Left lung (tissue), 10 donors: ENCODE results near the gene DDX51. TPM values are rescaled to one million over a fixed set of nuclear protein-coding genes. Genes with fewer than 3 reads are reported as not detected.
A peak's percentile ranks its signal among the peaks of the same experiment; 100 is the strongest.

Experiments
- ATAC-seq: fragments of 200-7000 bp; cut with Tn5 transposase; one replicate; pipeline ENCODE4 v1.9.1; 2020; ENCODE audit warnings: moderate library complexity
- DNase-seq, 4 donors: peaks; one replicate each; pipeline ENCODE4 v3.0.0-alpha.2; 2013 to 2020
- H3K27ac ChIP-seq, 2 donors: fragments of 200-600 bp; sonication (generic) in 1 of 2; one replicate each; pipeline versions ENCODE4 v1.5.0 to v1.8.0; 2020 to 2021
- H3K27me3 ChIP-seq, 2 donors: fragments of 200-600 bp; sonication (generic) in 1 of 2; one replicate each; pipeline versions ENCODE4 v1.5.0 to v1.8.0; 2020 to 2021
- H3K36me3 ChIP-seq, 2 donors: fragments of 200-600 bp; sonication (generic) in 1 of 2; one replicate each; pipeline versions ENCODE4 v1.5.0 to v1.8.0; 2020 to 2021
- H3K4me1 ChIP-seq, 2 donors: fragments of 200-600 bp; one replicate each; pipeline ENCODE4 v1.8.0; 2021
- H3K4me3 ChIP-seq, 2 donors: fragments of 200-600 bp; sonication (generic) in 1 of 2; one replicate each; pipeline versions ENCODE4 v1.5.0 to v1.8.0; 2020 to 2021; ENCODE audit warnings: mild to moderate bottlenecking in 1 of 2
- H3K9me3 ChIP-seq, 2 donors: fragments of 200-600 bp; sonication (generic) in 1 of 2; one replicate each; pipeline versions ENCODE4 v1.5.0 to v1.8.0; 2020 to 2021
- intact Hi-C, 2 donors: fragments of 100-400 bp; cut with DNase I; formaldehyde crosslinking; loops; one replicate each; pipeline versions ENCODE4 v1.11.2 to v1.14.2; 2022
- polyA plus RNA-seq, 6 donors: library from polyadenylated mRNA; unstranded; fragments of 120-200 nt; gene quantifications; one replicate each; pipeline ENCODE4 v1.2.1, GENCODE V29; 2013; ENCODE audit not compliant: insufficient read length in 6 of 6
- total RNA-seq, 2 donors: library from RNA; stranded (reverse); fragmentation: NEBNext Ultra II Directional; extraction: Animal tissue kit (Norgen Biotek cat#: 25700); gene quantifications; one replicate each; pipeline ENCODE4 v1.2.1, GENCODE V29; 2021
- TF ChIP-seq, protein P1 (sequence below), 2 donors: fragments of 200-600 bp; sonication (generic) in 1 of 2; IDR thresholded peaks; one replicate each; pipeline versions ENCODE4 v1.5.0 to v1.8.0; 2021; ENCODE audit warnings: antibody characterized with exemption in 2 of 2
- donor health status: DM: no; HTN: yes; CAD: no.
- donor health status: DM: no; HTN: no; CAD: no.

DDX51 gene
- total and polyA plus RNA-seq, 8 donors, result 11.7 to 27.6 (median 18.6) TPM

DNA sequence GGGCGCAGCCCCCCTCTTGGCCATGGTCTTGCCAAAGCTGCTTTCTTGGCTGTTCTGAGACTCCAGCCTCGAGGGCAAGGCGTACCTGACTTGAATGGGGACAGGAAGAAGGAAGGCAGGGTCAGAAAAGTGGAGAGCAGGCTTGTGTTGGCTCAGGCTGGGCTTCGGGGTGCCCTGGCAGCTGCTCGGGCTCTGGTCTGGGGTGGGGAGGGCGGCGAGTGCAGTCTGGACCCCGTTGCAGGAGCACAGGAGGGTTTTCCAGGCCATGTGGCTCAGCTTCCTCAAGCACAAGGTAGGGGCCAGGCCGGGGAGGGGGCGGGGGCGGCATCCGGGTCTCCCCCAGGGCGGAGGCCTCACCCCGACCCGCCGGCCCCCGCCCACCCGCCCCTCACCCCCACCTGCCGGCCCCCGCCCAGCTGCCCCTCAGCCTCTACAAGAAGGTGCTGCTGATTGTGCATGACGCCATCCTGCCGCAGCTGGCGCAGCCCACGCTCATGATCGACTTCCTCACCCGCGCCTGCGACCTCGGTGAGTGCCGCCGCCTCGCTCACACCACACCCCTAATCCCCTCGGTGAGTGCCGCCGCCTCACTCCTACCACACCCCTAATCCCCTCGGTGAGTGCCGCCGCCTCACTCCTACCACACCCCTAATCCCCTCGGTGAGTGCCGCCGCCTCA lies 4.4 kb upstream of the DDX51 start:
- H3K27ac ChIP-seq, result no peak overlapping the region
- H3K4me1 ChIP-seq, result peaks cover 8 to 21% of the 10 kb centered on the region in 2 donors
- TF ChIP-seq, protein P1, sequence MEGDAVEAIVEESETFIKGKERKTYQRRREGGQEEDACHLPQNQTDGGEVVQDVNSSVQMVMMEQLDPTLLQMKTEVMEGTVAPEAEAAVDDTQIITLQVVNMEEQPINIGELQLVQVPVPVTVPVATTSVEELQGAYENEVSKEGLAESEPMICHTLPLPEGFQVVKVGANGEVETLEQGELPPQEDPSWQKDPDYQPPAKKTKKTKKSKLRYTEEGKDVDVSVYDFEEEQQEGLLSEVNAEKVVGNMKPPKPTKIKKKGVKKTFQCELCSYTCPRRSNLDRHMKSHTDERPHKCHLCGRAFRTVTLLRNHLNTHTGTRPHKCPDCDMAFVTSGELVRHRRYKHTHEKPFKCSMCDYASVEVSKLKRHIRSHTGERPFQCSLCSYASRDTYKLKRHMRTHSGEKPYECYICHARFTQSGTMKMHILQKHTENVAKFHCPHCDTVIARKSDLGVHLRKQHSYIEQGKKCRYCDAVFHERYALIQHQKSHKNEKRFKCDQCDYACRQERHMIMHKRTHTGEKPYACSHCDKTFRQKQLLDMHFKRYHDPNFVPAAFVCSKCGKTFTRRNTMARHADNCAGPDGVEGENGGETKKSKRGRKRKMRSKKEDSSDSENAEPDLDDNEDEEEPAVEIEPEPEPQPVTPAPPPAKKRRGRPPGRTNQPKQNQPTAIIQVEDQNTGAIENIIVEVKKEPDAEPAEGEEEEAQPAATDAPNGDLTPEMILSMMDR (IDR thresholded peaks at IDR 0.05), result no peak
- no peaks in the 10 kb centered on the region for H3K9me3 ChIP-seq
- H3K36me3 ChIP-seq, result peaks cover 0 to 39% of the 10 kb centered on the region in 2 donors
- intact Hi-C loops, result no loop called here
- no peak overlapping the region for H3K4me3 ChIP-seq
- H3K27me3 ChIP-seq, result no peaks in the 10 kb centered on the region
- ATAC-seq (no peak), DNase-seq (peak in 1 of 4 donors; percentile 65)

DNA sequence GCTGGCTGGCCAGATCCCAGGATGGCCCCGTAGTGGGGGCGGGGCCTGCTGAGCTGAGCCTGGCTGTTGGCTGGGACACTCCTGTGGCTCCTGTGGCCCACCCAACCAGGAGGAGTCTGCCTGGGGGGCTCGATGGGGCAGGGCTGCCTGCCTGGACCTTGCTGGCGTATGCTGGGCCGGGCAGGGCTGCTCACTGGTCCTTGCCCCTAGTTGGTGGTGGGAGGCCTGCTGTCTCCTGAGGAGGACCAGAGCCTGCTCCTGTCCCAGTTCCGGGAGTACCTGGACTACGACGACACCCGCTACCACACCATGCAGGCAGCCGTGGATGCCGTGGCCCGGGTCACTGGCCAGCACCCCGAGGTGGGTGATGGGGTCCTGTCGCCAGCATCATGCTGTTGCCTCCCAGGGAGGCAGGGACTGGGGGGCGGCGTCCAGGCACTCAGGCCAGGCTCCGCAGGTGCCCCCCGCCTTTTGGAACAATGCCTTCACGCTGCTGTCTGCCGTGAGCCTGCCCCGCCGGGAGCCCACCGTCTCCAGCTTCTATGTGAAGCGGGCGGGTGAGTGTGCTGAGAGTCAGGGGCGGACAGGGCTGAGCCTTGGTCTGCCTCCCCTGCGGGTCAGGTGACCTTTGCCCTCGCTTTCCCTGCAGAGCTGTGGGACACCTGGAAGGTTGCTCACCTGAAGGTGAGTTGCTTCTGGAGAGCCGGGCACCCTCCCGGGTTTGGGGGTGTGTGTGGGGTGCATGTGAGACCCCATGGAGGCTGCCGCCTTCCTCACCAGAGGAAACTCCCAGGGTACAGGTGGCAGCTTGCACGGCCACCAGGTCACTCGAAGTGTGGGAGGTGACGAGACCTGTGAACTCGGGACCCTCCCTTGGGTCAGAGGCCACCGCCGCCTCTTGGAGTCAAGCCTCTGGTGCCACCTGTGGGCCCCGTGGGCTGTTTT lies 3.6 kb upstream of the DDX51 start:
- TF ChIP-seq, protein P1 (IDR thresholded peaks at IDR 0.05), result no peak
- Histone ChIP-seq H3K4me1 (peaks cover 16 to 29% of the 10 kb centered on the region in 2 donors), H3K4me3 (no peak overlapping the region), H3K36me3 (peaks cover 0 to 39% of the 10 kb centered on the region in 2 donors), H3K27ac (no peak overlapping the region), H3K27me3 (no peaks in the 10 kb centered on the region), H3K9me3 (no peaks in the 10 kb centered on the region)
- DNase-seq (peak in 2 of 4 donors; percentile 31 to 76), ATAC-seq (no peak)
- intact Hi-C loops, result no loop called here

DNA sequence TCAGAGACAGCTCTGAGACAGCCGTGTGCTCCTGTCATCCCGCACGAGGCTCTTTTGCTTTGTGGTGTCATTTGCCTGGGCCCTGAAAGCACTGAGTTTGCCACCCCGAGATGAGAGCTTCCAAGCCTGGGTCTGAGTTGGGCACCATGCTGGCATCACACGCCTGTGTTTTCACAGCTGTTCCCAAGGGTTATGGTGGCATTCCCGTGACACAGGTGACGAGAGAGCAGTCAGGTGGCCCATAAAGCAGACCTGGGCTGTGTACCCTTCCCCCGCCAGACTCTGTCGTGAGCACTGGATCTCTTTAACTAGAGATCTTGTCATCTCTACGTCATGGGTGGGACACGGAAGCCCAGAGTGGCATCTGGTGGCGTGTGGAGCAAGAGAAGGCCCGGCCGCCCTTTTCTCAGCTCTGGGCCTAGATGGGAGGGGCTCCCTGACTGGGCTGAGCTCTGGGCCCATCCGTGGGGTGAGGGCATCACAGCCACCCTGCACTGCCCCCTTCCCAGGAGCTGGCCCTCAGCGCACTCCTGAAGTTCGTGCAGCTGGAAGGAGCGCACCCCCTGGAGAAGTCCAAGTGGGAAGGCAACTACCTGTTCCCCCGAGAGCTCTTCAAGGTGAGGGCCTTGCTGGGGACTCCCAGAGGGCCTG lies 2.8 kb upstream of the DDX51 start:
- TF ChIP-seq, protein P1 (IDR thresholded peaks at IDR 0.05), result no peak
- Histone ChIP-seq H3K36me3 (peaks cover 0 to 40% of the 10 kb centered on the region in 2 donors), H3K27ac (no peak overlapping the region), H3K4me3 (no peak overlapping the region), H3K4me1 (peaks cover 17 to 32% of the 10 kb centered on the region in 2 donors), H3K27me3 (no peaks in the 10 kb centered on the region), H3K9me3 (no peaks in the 10 kb centered on the region)
- DNase-seq (no peak), ATAC-seq (no peak)
- intact Hi-C loops, result no loop called here

DNA sequence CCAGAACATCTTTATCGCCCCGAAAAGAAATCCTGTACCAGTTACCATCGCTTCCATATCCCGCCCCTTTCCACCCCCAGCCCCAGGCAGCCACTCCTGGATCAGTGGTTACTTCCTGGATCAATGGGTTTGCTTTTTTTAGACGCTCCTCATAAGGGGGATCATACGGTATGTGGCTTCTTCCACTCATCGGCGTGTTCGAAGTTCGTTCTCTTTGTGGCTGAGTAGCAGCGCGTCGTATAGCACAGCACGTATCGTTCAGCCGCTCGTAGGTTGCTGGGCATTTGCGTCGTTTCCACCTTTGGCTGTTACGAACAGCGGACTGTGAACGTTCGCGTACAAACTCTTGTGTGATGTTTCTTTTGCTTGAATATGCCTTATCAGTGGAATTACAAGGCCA lies 2.0 kb upstream of the DDX51 start:
- ATAC-seq (no peak), DNase-seq (no peak)
- Histone ChIP-seq H3K27ac (no peak overlapping the region), H3K27me3 (no peaks in the 10 kb centered on the region), H3K4me1 (peaks cover 17 to 32% of the 10 kb centered on the region in 2 donors), H3K9me3 (no peaks in the 10 kb centered on the region), H3K4me3 (no peak overlapping the region), H3K36me3 (peaks cover 0 to 40% of the 10 kb centered on the region in 2 donors)
- intact Hi-C loops, result no loop called here
- TF ChIP-seq, protein P1 (IDR thresholded peaks at IDR 0.05), result no peak
